GM21717 (cell line): ENCODE results near the gene TP73.

Experiments used
- ATAC-seq: cut with Tn5 transposase; IDR thresholded peaks from one replicate; pipeline ENCODE4 v1.9.1; 2021; ENCODE audit warnings: mild to moderate bottlenecking, moderate library complexity; ENCODE audit not compliant: unreplicated experiment

Gene TP73

GRCh38 chr1:3776231-3776961 is 124.1 kb downstream of the TP73 start:
- ATAC-seq = no peak

GRCh38 chr1:3777078-3777547 is 124.8 kb downstream of the TP73 start:
- ATAC-seq = no peak

- ATAC-seq = no peak
These were observed 125.6 kb downstream of the TP73 start for GRCh38 chr1:3777647-3778589.

- ATAC-seq = no peak
These were observed 126.4 kb downstream of the TP73 start for GRCh38 chr1:3778590-3779264.

GRCh38 chr1:3779265-3779911 is 127.1 kb downstream of the TP73 start:
- no peak for ATAC-seq

GRCh38 chr1:3779912-3780416 is 127.6 kb downstream of the TP73 start:
- ATAC-seq = no peak

GRCh38 chr1:3780901-3781300 is 128.6 kb downstream of the TP73 start:
- no peak for ATAC-seq

- ATAC-seq = no peak
These were observed 131.5 kb downstream of the TP73 start for GRCh38 chr1:3783651-3784474.

GRCh38 chr1:3785045-3785444 is 132.7 kb downstream of the TP73 start:
- no peak for ATAC-seq

GRCh38 chr1:3785456-3786157 is 133.3 kb downstream of the TP73 start:
- ATAC-seq = no peak
